ENCODE measurements around the gene ARFIP1. TPM values are rescaled to one million over a fixed set of nuclear protein-coding genes. Genes with fewer than 3 reads are reported as not detected.
"Not testable (repeated sequence)": the region's sequence is repeated elsewhere in the genome, so short reads cannot be mapped to it uniquely, and the experiment has no call there.

Gene ARFIP1
- total and polyA plus RNA-seq, 9 donors, result 17.1 to 30.4 (median 21.5) TPM

GRCh38 chr4:152858934-152859333 lies 79.2 kb downstream of the ARFIP1 start:
- WGBS (ENCODE audit: insufficient coverage), result no CpG with 5 or more reads among the region's 6 CpGs
- Histone ChIP-seq H3K27ac (ENCODE audit: low read length) (no peak overlapping the region), H3K4me3 (ENCODE audit: low read length) (no peak overlapping the region), H3K27me3 (ENCODE audit: control insufficient read depth, insufficient read depth, low read length) (no peaks in the 10 kb centered on the region), H3K4me1 (ENCODE audit: control insufficient read depth, insufficient read depth, low read length) (no peaks in the 10 kb centered on the region), H3K36me3 (ENCODE audit: control insufficient read depth, insufficient read depth, low read length) (no peaks in the 10 kb centered on the region), H3K9me3 (replicated peaks; ENCODE audit: control insufficient read depth, low read depth, low read length) (peaks cover 11% of the 10 kb centered on the region)
- no peak for DNase-seq

DNA sequence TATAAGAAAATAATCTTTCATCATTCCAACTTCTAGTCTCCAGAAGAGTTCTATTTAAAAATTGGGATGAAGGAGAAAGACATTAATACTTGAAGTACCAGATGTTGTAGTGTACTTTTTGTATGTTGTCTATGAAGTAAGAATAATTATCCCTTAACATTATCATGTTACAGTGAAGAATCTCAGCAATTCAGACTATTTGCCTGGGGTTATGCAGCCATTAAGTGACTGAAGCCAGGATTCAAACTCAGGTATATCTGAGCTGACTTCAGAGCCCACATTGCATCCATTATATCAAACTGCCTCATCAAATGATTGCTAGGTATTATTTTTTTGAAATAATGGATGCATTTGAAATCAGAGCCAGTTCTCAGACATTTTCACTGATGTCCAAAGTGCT lies 80.3 kb downstream of the ARFIP1 start:
- no peak overlapping the region for H3K4me3 ChIP-seq (ENCODE audit: low read length)
- H3K9me3 ChIP-seq (replicated peaks; ENCODE audit: control insufficient read depth, low read depth, low read length), result peaks cover 2% of the 10 kb centered on the region
- H3K4me1 ChIP-seq (ENCODE audit: control insufficient read depth, insufficient read depth, low read length), result no peaks in the 10 kb centered on the region
- peaks cover 6% of the 10 kb centered on the region for H3K36me3 ChIP-seq (ENCODE audit: control insufficient read depth, insufficient read depth, low read length)
- no peak overlapping the region for H3K27ac ChIP-seq (ENCODE audit: low read length)
- no peak for DNase-seq
- H3K27me3 ChIP-seq (ENCODE audit: control insufficient read depth, insufficient read depth, low read length), result no peaks in the 10 kb centered on the region

DNA sequence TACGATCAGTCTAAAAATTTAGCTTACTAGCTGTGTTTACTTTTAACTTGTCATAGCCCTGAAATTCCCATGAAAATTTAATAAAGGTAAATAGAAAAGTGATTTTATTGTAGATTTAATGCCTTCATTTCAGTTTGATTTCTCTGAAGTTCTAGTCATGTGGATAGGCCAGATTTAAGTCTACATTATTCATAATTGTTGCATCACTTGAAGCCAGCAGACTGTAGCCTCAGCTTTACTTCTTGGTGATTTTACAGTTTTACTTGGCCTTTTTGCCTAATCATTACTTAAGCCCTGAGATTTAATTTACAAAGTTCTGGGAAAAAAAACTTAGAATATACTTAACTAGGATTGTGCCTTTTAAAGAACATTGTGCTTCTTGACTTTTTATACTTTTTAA lies 82.9 kb downstream of the ARFIP1 start:
- no CpG with 5 or more reads among the region's 1 CpG for whole genome bisulfite sequencing (ENCODE audit: insufficient coverage)
- no peaks in the 10 kb centered on the region for H3K4me1 ChIP-seq (ENCODE audit: control insufficient read depth, insufficient read depth, low read length)

GRCh38 chr4:152864361-152864760 lies 84.6 kb downstream of the ARFIP1 start:
- DNase-seq, result no peak
- 86% methylated on average over 1 of the region's 2 CpGs for WGBS (ENCODE audit: insufficient coverage)
- no peaks in the 10 kb centered on the region for H3K4me1 ChIP-seq (ENCODE audit: control insufficient read depth, insufficient read depth, low read length)

More for the DNA sequence above, 82.9 kb downstream of the ARFIP1 start:
- H3K9me3 ChIP-seq (replicated peaks; ENCODE audit: control insufficient read depth, low read depth, low read length), result no peaks in the 10 kb centered on the region
- H3K27ac ChIP-seq (ENCODE audit: low read length), result no peak overlapping the region
- H3K36me3 ChIP-seq (ENCODE audit: control insufficient read depth, insufficient read depth, low read length), result peaks cover 8% of the 10 kb centered on the region
- DNase-seq, result no peak
- no peaks in the 10 kb centered on the region for H3K27me3 ChIP-seq (ENCODE audit: control insufficient read depth, insufficient read depth, low read length)
- no peak overlapping the region for H3K4me3 ChIP-seq (ENCODE audit: low read length)

GRCh38 chr4:152866432-152866993 lies 86.8 kb downstream of the ARFIP1 start:
- H3K36me3 ChIP-seq (ENCODE audit: control insufficient read depth, insufficient read depth, low read length); H3K27me3 ChIP-seq (ENCODE audit: control insufficient read depth, insufficient read depth, low read length); DNase-seq; H3K9me3 ChIP-seq (replicated peaks; ENCODE audit: control insufficient read depth, low read depth, low read length); H3K4me1 ChIP-seq (ENCODE audit: control insufficient read depth, insufficient read depth, low read length); H3K4me3 ChIP-seq (ENCODE audit: low read length); H3K27ac ChIP-seq (ENCODE audit: low read length): not testable (repeated sequence)
- 100% methylated on average over 2 of the region's 44 CpGs for WGBS (ENCODE audit: insufficient coverage)

More at GRCh38 chr4:152864361-152864760, 84.6 kb downstream of the ARFIP1 start:
- H3K27ac ChIP-seq (ENCODE audit: low read length), result no peak overlapping the region
- peaks cover 8% of the 10 kb centered on the region for H3K36me3 ChIP-seq (ENCODE audit: control insufficient read depth, insufficient read depth, low read length)
- H3K4me3 ChIP-seq (ENCODE audit: low read length), result no peak overlapping the region
- H3K27me3 ChIP-seq (ENCODE audit: control insufficient read depth, insufficient read depth, low read length), result no peaks in the 10 kb centered on the region
- no peaks in the 10 kb centered on the region for H3K9me3 ChIP-seq (replicated peaks; ENCODE audit: control insufficient read depth, low read depth, low read length)

DNA sequence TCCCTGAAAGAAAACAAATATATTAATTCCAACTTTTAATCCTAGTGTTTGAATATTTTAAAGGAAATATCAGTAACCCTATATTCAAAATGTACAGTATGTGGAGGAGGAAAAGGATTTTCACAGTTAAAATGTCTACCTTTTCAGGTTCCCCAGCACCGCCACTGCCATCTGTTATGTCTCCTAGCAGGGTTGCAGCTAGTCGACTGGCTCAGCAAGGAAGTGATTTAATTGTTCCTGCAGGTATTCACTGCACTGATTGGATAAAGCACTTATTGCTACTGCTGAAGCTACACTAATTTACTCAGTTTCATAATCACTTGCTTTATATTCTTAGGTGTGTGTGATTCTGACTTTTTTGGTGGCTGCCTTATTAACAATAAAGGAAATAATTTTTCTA lies 90.9 kb downstream of the ARFIP1 start:
- Histone ChIP-seq H3K4me1 (ENCODE audit: control insufficient read depth, insufficient read depth, low read length) (no peaks in the 10 kb centered on the region), H3K27me3 (ENCODE audit: control insufficient read depth, insufficient read depth, low read length) (no peaks in the 10 kb centered on the region), H3K36me3 (ENCODE audit: control insufficient read depth, insufficient read depth, low read length) (peaks cover 2% of the 10 kb centered on the region), H3K9me3 (replicated peaks; ENCODE audit: control insufficient read depth, low read depth, low read length) (no peaks in the 10 kb centered on the region), H3K27ac (ENCODE audit: low read length) (no peak overlapping the region), H3K4me3 (ENCODE audit: low read length) (no peak overlapping the region)
- no peak for DNase-seq
- WGBS (ENCODE audit: insufficient coverage), result no CpG with 5 or more reads among the region's 2 CpGs

GRCh38 chr4:152875261-152875660 lies 95.5 kb downstream of the ARFIP1 start:
- Histone ChIP-seq H3K27ac (ENCODE audit: low read length) (no peak overlapping the region), H3K9me3 (replicated peaks; ENCODE audit: control insufficient read depth, low read depth, low read length) (no peaks in the 10 kb centered on the region)

DNA sequence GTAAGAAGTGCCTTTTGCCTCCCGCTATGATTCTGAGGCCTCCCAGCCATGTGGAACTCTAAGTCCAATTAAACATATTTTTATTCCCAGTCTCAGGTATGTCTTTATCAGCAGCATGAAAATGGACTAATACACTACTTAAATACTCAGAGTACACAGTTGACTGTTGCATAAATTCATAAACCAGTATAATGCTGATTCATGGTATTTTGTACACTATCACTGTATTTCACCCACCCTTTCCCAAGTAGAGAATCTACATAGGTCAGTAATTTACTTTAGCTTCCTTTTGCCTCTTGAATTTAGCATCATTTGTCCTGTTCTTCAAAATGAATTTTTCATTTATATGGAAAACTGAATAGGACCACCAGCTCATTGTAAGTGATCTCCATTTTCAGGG lies 98.1 kb downstream of the ARFIP1 start:
- H3K4me3 ChIP-seq (ENCODE audit: low read length), result no peak overlapping the region
- H3K27me3 ChIP-seq (ENCODE audit: control insufficient read depth, insufficient read depth, low read length), result no peaks in the 10 kb centered on the region
- H3K27ac ChIP-seq (ENCODE audit: low read length), result no peak overlapping the region
- H3K4me1 ChIP-seq (ENCODE audit: control insufficient read depth, insufficient read depth, low read length), result no peaks in the 10 kb centered on the region
- no peak for DNase-seq
- 100% methylated on average over 1 of the region's 1 CpG for WGBS (ENCODE audit: insufficient coverage)
- peaks cover 7% of the 10 kb centered on the region for H3K36me3 ChIP-seq (ENCODE audit: control insufficient read depth, insufficient read depth, low read length)
- no peaks in the 10 kb centered on the region for H3K9me3 ChIP-seq (replicated peaks; ENCODE audit: control insufficient read depth, low read depth, low read length)

More at GRCh38 chr4:152875261-152875660, 95.5 kb downstream of the ARFIP1 start:
- H3K4me3 ChIP-seq (ENCODE audit: low read length), result no peak overlapping the region
- no peaks in the 10 kb centered on the region for H3K27me3 ChIP-seq (ENCODE audit: control insufficient read depth, insufficient read depth, low read length)
- DNase-seq, result no peak
- no peaks in the 10 kb centered on the region for H3K4me1 ChIP-seq (ENCODE audit: control insufficient read depth, insufficient read depth, low read length)
- H3K36me3 ChIP-seq (ENCODE audit: control insufficient read depth, insufficient read depth, low read length), result peaks cover 6% of the 10 kb centered on the region

GRCh38 chr4:152880263-152880662 lies 100.5 kb downstream of the ARFIP1 start:
- H3K4me3 ChIP-seq (ENCODE audit: low read length), result no peak overlapping the region
- no peak for DNase-seq
- peaks cover 8% of the 10 kb centered on the region for H3K36me3 ChIP-seq (ENCODE audit: control insufficient read depth, insufficient read depth, low read length)
- H3K4me1 ChIP-seq (ENCODE audit: control insufficient read depth, insufficient read depth, low read length), result no peaks in the 10 kb centered on the region
- no CpG with 5 or more reads among the region's 2 CpGs for WGBS (ENCODE audit: insufficient coverage)
- H3K9me3 ChIP-seq (replicated peaks; ENCODE audit: control insufficient read depth, low read depth, low read length), result no peaks in the 10 kb centered on the region
- no peaks in the 10 kb centered on the region for H3K27me3 ChIP-seq (ENCODE audit: control insufficient read depth, insufficient read depth, low read length)
- H3K27ac ChIP-seq (ENCODE audit: low read length), result no peak overlapping the region

- H3K9me3 ChIP-seq (replicated peaks; ENCODE audit: control insufficient read depth, low read depth, low read length), result no peaks in the 10 kb centered on the region
- no peak overlapping the region for H3K4me3 ChIP-seq (ENCODE audit: low read length)
- no peaks in the 10 kb centered on the region for H3K4me1 ChIP-seq (ENCODE audit: control insufficient read depth, insufficient read depth, low read length)
- no peak overlapping the region for H3K27ac ChIP-seq (ENCODE audit: low read length)
- H3K36me3 ChIP-seq (ENCODE audit: control insufficient read depth, insufficient read depth, low read length), result peaks cover 5% of the 10 kb centered on the region
- WGBS (ENCODE audit: insufficient coverage), result no CpG with 5 or more reads among the region's 1 CpG
- DNase-seq, result no peak
- no peaks in the 10 kb centered on the region for H3K27me3 ChIP-seq (ENCODE audit: control insufficient read depth, insufficient read depth, low read length)
Observed at GRCh38 chr4:152881974-152882373, 102.2 kb downstream of the ARFIP1 start.

- Histone ChIP-seq H3K27ac (ENCODE audit: low read length) (no peak overlapping the region), H3K27me3 (ENCODE audit: control insufficient read depth, insufficient read depth, low read length) (no peaks in the 10 kb centered on the region)
Observed at GRCh38 chr4:152885185-152885584, 105.4 kb downstream of the ARFIP1 start.

More at GRCh38 chr4:152885185-152885584, 105.4 kb downstream of the ARFIP1 start:
- H3K9me3 ChIP-seq (replicated peaks; ENCODE audit: control insufficient read depth, low read depth, low read length), result no peaks in the 10 kb centered on the region
- 60% methylated on average over 3 of the region's 5 CpGs for WGBS (ENCODE audit: insufficient coverage)
- H3K4me1 ChIP-seq (ENCODE audit: control insufficient read depth, insufficient read depth, low read length), result no peaks in the 10 kb centered on the region
- peak; percentile 5 for DNase-seq
- peaks cover 5% of the 10 kb centered on the region for H3K36me3 ChIP-seq (ENCODE audit: control insufficient read depth, insufficient read depth, low read length)
- no peak overlapping the region for H3K4me3 ChIP-seq (ENCODE audit: low read length)
